Measurements from ENCODE around the gene SERHL2.

DNA sequence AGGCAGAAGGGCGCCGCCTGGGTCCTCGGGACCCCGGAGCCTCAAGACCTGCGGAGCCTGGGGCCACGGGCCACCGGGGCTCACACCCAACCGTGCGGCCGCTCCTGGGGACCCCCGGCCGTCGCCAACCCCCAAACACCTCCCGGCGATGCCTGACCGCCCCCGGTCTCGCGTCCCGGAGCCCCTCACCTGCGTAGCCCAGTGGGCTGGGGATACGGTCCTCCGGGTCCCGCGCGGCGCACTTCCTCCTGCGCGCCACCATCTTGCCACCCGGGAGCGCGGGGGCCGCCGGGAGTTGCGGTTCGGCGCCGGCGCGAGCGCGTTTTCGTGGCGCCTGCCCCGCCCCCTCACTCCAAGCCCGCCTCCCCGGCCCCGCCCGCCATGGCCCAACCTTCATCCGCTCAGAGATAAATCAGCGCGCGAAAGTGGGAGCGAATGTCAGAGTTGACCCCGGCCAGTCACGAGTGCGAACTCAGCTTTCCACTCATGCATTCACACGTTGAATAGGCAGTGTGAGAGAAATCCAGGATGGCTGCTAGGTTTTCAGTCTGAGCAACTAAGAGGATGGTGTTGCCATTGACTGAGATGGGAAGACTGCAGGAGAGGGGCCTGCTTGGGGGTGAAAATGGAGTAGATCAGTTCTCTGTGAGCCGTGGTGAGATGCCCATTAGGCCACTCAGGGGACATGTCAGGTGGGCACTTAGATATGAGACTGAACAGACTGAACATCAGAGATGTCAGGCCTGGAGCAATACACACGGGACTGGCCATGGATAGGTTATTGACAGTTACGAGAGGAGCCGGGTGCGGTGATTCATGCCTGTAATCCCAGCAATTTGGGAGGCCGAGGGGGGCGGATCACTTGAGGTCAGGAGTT lies 34.0 kb upstream of the SERHL2 start, which contains the start of gene RRP7A:
- TF ChIP-seq, protein P1, sequence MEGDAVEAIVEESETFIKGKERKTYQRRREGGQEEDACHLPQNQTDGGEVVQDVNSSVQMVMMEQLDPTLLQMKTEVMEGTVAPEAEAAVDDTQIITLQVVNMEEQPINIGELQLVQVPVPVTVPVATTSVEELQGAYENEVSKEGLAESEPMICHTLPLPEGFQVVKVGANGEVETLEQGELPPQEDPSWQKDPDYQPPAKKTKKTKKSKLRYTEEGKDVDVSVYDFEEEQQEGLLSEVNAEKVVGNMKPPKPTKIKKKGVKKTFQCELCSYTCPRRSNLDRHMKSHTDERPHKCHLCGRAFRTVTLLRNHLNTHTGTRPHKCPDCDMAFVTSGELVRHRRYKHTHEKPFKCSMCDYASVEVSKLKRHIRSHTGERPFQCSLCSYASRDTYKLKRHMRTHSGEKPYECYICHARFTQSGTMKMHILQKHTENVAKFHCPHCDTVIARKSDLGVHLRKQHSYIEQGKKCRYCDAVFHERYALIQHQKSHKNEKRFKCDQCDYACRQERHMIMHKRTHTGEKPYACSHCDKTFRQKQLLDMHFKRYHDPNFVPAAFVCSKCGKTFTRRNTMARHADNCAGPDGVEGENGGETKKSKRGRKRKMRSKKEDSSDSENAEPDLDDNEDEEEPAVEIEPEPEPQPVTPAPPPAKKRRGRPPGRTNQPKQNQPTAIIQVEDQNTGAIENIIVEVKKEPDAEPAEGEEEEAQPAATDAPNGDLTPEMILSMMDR (IDR thresholded peaks at IDR 0.05) = peak in 1 of 5 experiments; percentile 43
- TF ChIP-seq EP300 (IDR thresholded peaks at IDR 0.05) = peak in 1 of 2 donors; percentile 77

Measured in tibial nerve (tissue), 4 donors.